A673 (cell line): Measurements from ENCODE around the gene THYN1.

Experiments used
- CTCF ChIP-seq: fragments of 300-800, 200-600 bp; sonication (generic); conservative IDR thresholded peaks from 2 replicates; pipeline ENCODE4 v1.5.1; 2017; ENCODE audit warnings: low read depth, mild to moderate bottlenecking, antibody characterized with exemption, low read length, moderate library complexity, mixed read lengths
- EZH2 ChIP-seq: fragments of 200-600 bp; sonication (generic); IDR thresholded peaks from 2 replicates; pipeline ENCODE4 v1.6.1; 2017; ENCODE audit warnings: borderline replicate concordance, low read depth, mild to moderate bottlenecking, mixed read lengths, antibody characterized with exemption, low read length; ENCODE audit not compliant: poor library complexity, severe bottlenecking

- TF ChIP-seq EZH2 = no peak
- no peak for TF ChIP-seq CTCF
These were observed 37.5 kb upstream of the THYN1 start for GRCh38 chr11:134290646-134291045.
